H1 (cell line): ENCODE data around the gene PIK3C2G. TPM values are rescaled to one million over a fixed set of nuclear protein-coding genes. Genes with fewer than 3 reads are reported as not detected.

Source experiments
- CTCF ChIA-PET: fragments of 300-600 bp; sonication (Branson Sonifier 250); formaldehyde crosslinking; loops from one replicate; lab custom pipeline; 2021; ENCODE audit not compliant: partially characterized antibody; lab: Charles Lee
- POLR2A ChIA-PET: fragments of 300-600 bp; sonication (Branson Sonifier 250); formaldehyde crosslinking; loops from one replicate; lab custom pipeline; 2021; ENCODE audit warnings: inconsistent platforms; ENCODE audit not compliant: partially characterized antibody; lab: Charles Lee
- DNase-seq, 2 experiments: peaks; one replicate each; pipeline versions ENCODE4 v3.0.0 to v3.0.0-alpha.2; 2010 to 2022; ENCODE audit warnings: low spot score in 2 of 2, low read depth in 1 of 2, mixed read lengths in 1 of 2
- FAIRE-seq: peaks from 2 replicates; lab custom pipeline; 2011; peaks lifted over from hg19 to GRCh38; lab: Jason Lieb, UNC
- H2AFZ ChIP-seq: 2 replicates; pipeline ENCODE4 v1.8.1; 2012; ENCODE audit warnings: low read length, inconsistent platforms
- H2AK5ac ChIP-seq: 2 replicates; pipeline ENCODE4 v1.6.1; 2013; ENCODE audit warnings: low read depth, low read length
- H2BK120ac ChIP-seq: replicated peaks from 2 replicates; pipeline ENCODE3; 2013; ENCODE audit warnings: low read depth, low read length, inconsistent platforms
- H2BK12ac ChIP-seq: 2 replicates; pipeline ENCODE4 v1.6.1; 2013; ENCODE audit warnings: low read depth, low read length
- H2BK15ac ChIP-seq: 2 replicates; pipeline ENCODE4 v1.6.1; 2013; ENCODE audit warnings: low read length
- H2BK20ac ChIP-seq: 2 replicates; pipeline ENCODE4 v1.6.1; 2013; ENCODE audit warnings: low read length
- H2BK5ac ChIP-seq: 2 replicates; pipeline ENCODE4 v1.6.1; 2013; ENCODE audit warnings: low read depth, low read length
- H3K14ac ChIP-seq: 2 replicates; pipeline ENCODE4 v1.6.1; 2013; ENCODE audit warnings: inconsistent platforms; ENCODE audit not compliant: insufficient read length
- H3K18ac ChIP-seq: 2 replicates; pipeline ENCODE4 v1.6.1; 2013; ENCODE audit warnings: low read length; ENCODE audit errors: extremely low read depth
- H3K23ac ChIP-seq: 2 replicates; pipeline ENCODE4 v1.6.1; 2013; ENCODE audit warnings: inconsistent platforms; ENCODE audit not compliant: insufficient read length
- H3K23me2 ChIP-seq: 2 replicates; pipeline ENCODE4 v1.6.1; 2013; ENCODE audit warnings: low read depth, low read length
- H3K27ac ChIP-seq: 2 replicates; pipeline ENCODE4 v1.6.1; 2011; ENCODE audit warnings: low read depth, low read length, inconsistent platforms
- H3K27me3 ChIP-seq, 4 experiments: replicated peaks in 1 of 4; 1 replicate in 1 of 4; 2 replicates in 3 of 4; pipeline versions ENCODE4 v1.6.1 to v1.8.1; 2011 to 2013; ENCODE audit warnings: low read length in 3 of 4, mild to moderate bottlenecking in 3 of 4, inconsistent platforms in 2 of 4, mixed read lengths in 2 of 4, moderate library complexity in 1 of 4; ENCODE audit not compliant: control insufficient read depth in 3 of 4, insufficient read depth in 3 of 4; ENCODE audit errors: extremely low read depth in 1 of 4
- H3K36me3 ChIP-seq, 4 experiments: 2 replicates each; pipeline versions ENCODE4 v1.6.1 to v1.8.1; 2011 to 2013; ENCODE audit warnings: mild to moderate bottlenecking in 4 of 4, low read length in 3 of 4, moderate library complexity in 2 of 4, control low read depth in 1 of 4, inconsistent platforms in 1 of 4; ENCODE audit not compliant: insufficient read depth in 4 of 4, control insufficient read depth in 2 of 4
- H3K4ac ChIP-seq: replicated peaks from 2 replicates; pipeline ENCODE3; 2013; ENCODE audit warnings: low read length, low read depth, mixed read lengths, inconsistent platforms; ENCODE audit not compliant: insufficient read length
- H3K4me1 ChIP-seq, 4 experiments: replicated peaks in 1 of 4; 1 replicate in 1 of 4; 2 replicates in 3 of 4; pipeline versions ENCODE4 v1.6.1 to v1.8.1; 2011 to 2013; ENCODE audit warnings: low read length in 3 of 4, inconsistent platforms in 2 of 4, mixed read lengths in 1 of 4; ENCODE audit not compliant: insufficient read depth in 4 of 4, control insufficient read depth in 3 of 4
- H3K4me2 ChIP-seq, 2 experiments: 2 replicates each; pipeline versions ENCODE4 v1.6.1 to v1.8.1; 2011 to 2013; ENCODE audit warnings: low read depth in 2 of 2, low read length in 2 of 2, control low read depth in 1 of 2, inconsistent platforms in 1 of 2, mild to moderate bottlenecking in 1 of 2; ENCODE audit not compliant: insufficient read depth in 1 of 2
- H3K4me3 ChIP-seq, 4 experiments: fragments of 200-600, 300-600 bp in 1 of 4; sonication (generic), shearing (Covaris generic), sonication (Bioruptor Twin) in 1 of 4; 2 replicates each; pipeline versions ENCODE4 v1.5.1 to v1.8.1; 2011 to 2016; ENCODE audit warnings: low read length in 4 of 4, low read depth in 3 of 4, control low read depth in 2 of 4, inconsistent platforms in 2 of 4, mild to moderate bottlenecking in 2 of 4, mixed read lengths in 1 of 4, moderate library complexity in 1 of 4; ENCODE audit not compliant: insufficient read depth in 2 of 4; ENCODE audit errors: extremely low read depth in 1 of 4
- H3K56ac ChIP-seq: replicated peaks from 2 replicates; pipeline ENCODE3; 2013; ENCODE audit warnings: low read depth, mild to moderate bottlenecking, mixed read lengths, low read length, inconsistent platforms; ENCODE audit not compliant: insufficient read length
- H3K79me1 ChIP-seq: 2 replicates; pipeline ENCODE4 v1.6.1; 2013; ENCODE audit warnings: low read depth, low read length, control low read depth
- H3K79me2 ChIP-seq, 2 experiments: 2 replicates each; pipeline versions ENCODE4 v1.6.1 to v1.8.1; 2012 to 2013; ENCODE audit warnings: low read length in 2 of 2, mild to moderate bottlenecking in 2 of 2, inconsistent platforms in 1 of 2; ENCODE audit not compliant: insufficient read depth in 2 of 2, control insufficient read depth in 1 of 2
- H3K9ac ChIP-seq, 4 experiments: replicated peaks in 1 of 4; 1 replicate in 1 of 4; 2 replicates in 3 of 4; pipeline versions ENCODE4 v1.6.1 to v1.8.1; 2011 to 2013; ENCODE audit warnings: low read depth in 3 of 4, low read length in 3 of 4, control low read depth in 2 of 4, mild to moderate bottlenecking in 2 of 4, moderate library complexity in 2 of 4, inconsistent platforms in 1 of 4; ENCODE audit errors: extremely low read depth in 1 of 4
- H3K9me3 ChIP-seq, 2 experiments: 2 replicates each; pipeline versions ENCODE4 v1.6.1 to v1.8.1; 2012 to 2013; ENCODE audit warnings: mild to moderate bottlenecking in 2 of 2, moderate library complexity in 2 of 2, control low read depth in 1 of 2, inconsistent platforms in 1 of 2, low read depth in 1 of 2, low read length in 1 of 2, mixed read lengths in 1 of 2; ENCODE audit not compliant: insufficient read depth in 2 of 2
- H4K20me1 ChIP-seq, 2 experiments: replicated peaks in 1 of 2; 2 replicates each; pipeline versions ENCODE3 to v1.8.1; 2011 to 2013; ENCODE audit warnings: inconsistent platforms in 2 of 2, low read length in 2 of 2, mild to moderate bottlenecking in 1 of 2; ENCODE audit not compliant: insufficient read depth in 2 of 2, control insufficient read depth in 1 of 2
- H4K5ac ChIP-seq: 2 replicates; pipeline ENCODE4 v1.6.1; 2013; ENCODE audit warnings: low read length, low read depth, mixed read lengths, inconsistent platforms; ENCODE audit not compliant: insufficient read length
- H4K8ac ChIP-seq: 2 replicates; pipeline ENCODE4 v1.8.0; 2013; ENCODE audit warnings: mild to moderate bottlenecking, moderate library complexity, low read length, inconsistent platforms; ENCODE audit not compliant: insufficient read depth; ENCODE audit errors: extremely low read depth
- H4K91ac ChIP-seq: replicated peaks from 2 replicates; pipeline ENCODE3; 2013; ENCODE audit warnings: low read length, mixed read lengths, inconsistent platforms; ENCODE audit not compliant: insufficient read length
- BCL11A ChIP-seq, 2 experiments: IDR thresholded peaks; one replicate each; pipeline ENCODE4 v1.6.1; 2011; ENCODE audit warnings: low read depth in 2 of 2, low read length in 2 of 2, mild to moderate bottlenecking in 2 of 2
- CREB1 ChIP-seq: IDR thresholded peaks from 2 replicates; pipeline ENCODE4 v1.6.1; 2012; ENCODE audit warnings: inconsistent platforms
- GTF2F1 ChIP-seq: IDR thresholded peaks from 2 replicates; pipeline ENCODE4 v1.6.1; 2012; ENCODE audit warnings: low read depth, low read length, improper control_type of control experiment, borderline replicate concordance
- KDM1A ChIP-seq: fragments of 200-600, 300-600 bp; sonication (generic); IDR thresholded peaks from 2 replicates; pipeline ENCODE4 v1.7.1; 2016; ENCODE audit warnings: mild to moderate bottlenecking, low read length, borderline replicate concordance
- POLR2AphosphoS5 ChIP-seq: IDR thresholded peaks from 2 replicates; pipeline ENCODE4 v1.6.1; 2011; ENCODE audit warnings: low read depth, low read length
- SIX5 ChIP-seq: IDR thresholded peaks from 2 replicates; pipeline ENCODE4 v1.6.1; 2011; ENCODE audit warnings: mild to moderate bottlenecking, low read depth, low read length
- SP2 ChIP-seq: IDR thresholded peaks from 2 replicates; pipeline ENCODE4 v1.6.1; 2012; ENCODE audit warnings: mild to moderate bottlenecking, low read length, inconsistent platforms
- TCF12 ChIP-seq: IDR thresholded peaks from 2 replicates; pipeline ENCODE4 v1.6.1; 2011; ENCODE audit warnings: low read depth, mild to moderate bottlenecking, low read length
- WGBS, 2 experiments: shearing (Covaris generic) in 1 of 2; methylation state at CpG; one replicate each; pipeline versions ENCODE4 v1.1.6 to v1.1.7; 2013 to 2015; ENCODE audit warnings: low lambda C conversion rate in 2 of 2, mixed read lengths in 2 of 2, inconsistent platforms in 1 of 2, low coverage in 1 of 2, missing lambda C conversion rate in 1 of 2; ENCODE audit not compliant: insufficient replicate concordance in 2 of 2, insufficient coverage in 1 of 2, insufficient read length in 1 of 2; ENCODE audit errors: extremely low coverage in 1 of 2, missing lambda C conversion rate in 1 of 2; 5-methylcytosine and 5-hydroxymethylcytosine counted together
- polyA plus RNA-seq, 7 experiments: library from polyadenylated mRNA; depleted of rRNA in 3 of 7; stranded (reverse) in 5 of 7; unstranded in 2 of 7; fragments of >200 nt in 5 of 7; fragments of 200-250 nt in 2 of 7; gene quantifications; 1 replicate in 5 of 7; 2 replicates in 1 of 7; 4 replicates in 1 of 7; pipeline versions ENCODE4 v1.2.1 to v1.2.3, GENCODE V29; 2011 to 2013; ENCODE audit warnings: missing spikeins in 2 of 7, mixed read lengths in 2 of 7
- total RNA-seq: library from RNA; stranded (reverse); fragmentation: NEBNext Ultra II Directional; extraction: Animal tissue kit (Norgen Biotek cat#: 25700); gene quantifications from 2 replicates; pipeline ENCODE4 v1.2.1, GENCODE V29; 2021
- TF ChIP-seq, protein P1 (sequence below): IDR thresholded peaks from 2 replicates; pipeline ENCODE4 v1.6.1; 2012; ENCODE audit warnings: inconsistent platforms

The PIK3C2G gene
- total and polyA plus RNA-seq, 2 of the 8 experiments (the other 6 are each of a cell fraction or from before 2014, with no cell fraction given), result not detected

- H2BK5ac ChIP-seq, result no peak overlapping the region
- H2BK20ac ChIP-seq, result no peak overlapping the region
- no peaks in the 10 kb centered on the region for H3K79me1 ChIP-seq
- H3K79me2 ChIP-seq, result no peaks in the 10 kb centered on the region
- DNase-seq (no peak), FAIRE-seq (no peak)
- no peak overlapping the region for H4K8ac ChIP-seq
- no peak overlapping the region for H3K4me2 ChIP-seq
- no peak overlapping the region for H4K91ac ChIP-seq
- H3K9me3 ChIP-seq, result no peaks in the 10 kb centered on the region
- H3K27me3 ChIP-seq, result no peaks in the 10 kb centered on the region
- H3K14ac ChIP-seq, result no peak overlapping the region
- no peak overlapping the region for H4K5ac ChIP-seq
- no peak overlapping the region for H3K4me3 ChIP-seq
- no peak overlapping the region for H3K56ac ChIP-seq
- H3K9ac ChIP-seq, result no peak overlapping the region
- H3K27ac ChIP-seq, result no peak overlapping the region
- POLR2A ChIA-PET, result no interaction called here
- H2BK15ac ChIP-seq, result no peak overlapping the region
- H3K4me1 ChIP-seq, result no peaks in the 10 kb centered on the region
- H4K20me1 ChIP-seq, result no peaks in the 10 kb centered on the region
- CTCF ChIA-PET, result no interaction called here
- no peak overlapping the region for H2BK12ac ChIP-seq
- 95% methylated on average over 5 of the region's 5 CpGs; no CpG with 5 or more reads in 1 of the 2 experiments for WGBS, 2 experiments
- TF ChIP-seq TCF12, result no peak
- TF ChIP-seq, protein P1, sequence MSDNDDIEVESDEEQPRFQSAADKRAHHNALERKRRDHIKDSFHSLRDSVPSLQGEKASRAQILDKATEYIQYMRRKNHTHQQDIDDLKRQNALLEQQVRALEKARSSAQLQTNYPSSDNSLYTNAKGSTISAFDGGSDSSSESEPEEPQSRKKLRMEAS, result no peak
- TF ChIP-seq BCL11A (IDR thresholded peaks at IDR 0.05; ENCODE audit: low read depth in 2 of 2, low read length in 2 of 2), result no peak
- no peak for TF ChIP-seq CREB1
- no peak for TF ChIP-seq KDM1A
- TF ChIP-seq SIX5, result no peak
- TF ChIP-seq POLR2AphosphoS5, result no peak
- TF ChIP-seq GTF2F1, result no peak
- no peak for TF ChIP-seq SP2
- no peaks in the 10 kb centered on the region for H3K23me2 ChIP-seq
- H3K18ac ChIP-seq, result no peak overlapping the region
- H2BK120ac ChIP-seq, result no peak overlapping the region
- no peak overlapping the region for H3K23ac ChIP-seq
- H2AK5ac ChIP-seq, result no peak overlapping the region
- H3K4ac ChIP-seq, result no peak overlapping the region
- H2AFZ ChIP-seq, result no peak overlapping the region
- H3K36me3 ChIP-seq, result no peaks in the 10 kb centered on the region
Observed at GRCh38 chr12:18355429-18355828, 94.1 kb downstream of the PIK3C2G start.
